ENCODE measurements around the gene SPATC1L. TPM values are rescaled to one million over a fixed set of nuclear protein-coding genes. Genes with fewer than 3 reads are reported as not detected.

SPATC1L gene
- polyA plus RNA-seq, 3 donors = 3.3 to 6.7 (median 5.8) TPM

- no peak overlapping the region for H3K4me2 ChIP-seq (replicated peaks; ENCODE audit: extremely low read depth, low read length, poor library complexity, severe bottlenecking)
- no peaks in the 10 kb centered on the region for H3K36me3 ChIP-seq (replicated peaks in 1 of 2; ENCODE audit: control insufficient read depth in 1 of 2, insufficient read depth in 2 of 2, low read length in 2 of 2)
- H3K27me3 Mint-ChIP-seq (ENCODE audit: low read depth in 3 of 3) = peaks cover 0 to 4% (median 0%) of the 10 kb centered on the region in 3 donors
- no peaks in the 10 kb centered on the region for H4K20me1 ChIP-seq (ENCODE audit: insufficient read depth, low read length)
- H3K36me3 Mint-ChIP-seq = no peaks in the 10 kb centered on the region
- no peaks in the 10 kb centered on the region for H3K27me3 ChIP-seq (ENCODE audit: control insufficient read depth in 2 of 2, insufficient read depth in 2 of 2, low read length in 2 of 2)
- TF ChIP-seq CTCF (IDR thresholded peaks at IDR 0.05) = no peak
- no peaks in the 10 kb centered on the region for H3K4me1 Mint-ChIP-seq
- no peak overlapping the region for H3K4me3 ChIP-seq (replicated peaks in 1 of 3; ENCODE audit: low read depth in 2 of 3, low read length in 3 of 3)
- no peak overlapping the region for H3K9ac ChIP-seq (ENCODE audit: insufficient read depth, low read length, poor library complexity, severe bottlenecking)
- H2AFZ ChIP-seq (ENCODE audit: insufficient read depth, low read depth, low read length, poor library complexity, severe bottlenecking) = no peak overlapping the region
- no peaks in the 10 kb centered on the region for H3K9me3 ChIP-seq (replicated peaks in 1 of 2; ENCODE audit: control insufficient read depth in 1 of 2, insufficient read depth in 1 of 2, low read length in 2 of 2)
- 91% methylated on average over 20 of the region's 39 CpGs for WGBS (ENCODE audit: insufficient coverage)
- no peak overlapping the region for H3K27ac ChIP-seq (ENCODE audit: low read depth in 1 of 2, low read length in 2 of 2)
- no peaks in the 10 kb centered on the region for H3K9me3 Mint-ChIP-seq
- H3K27ac Mint-ChIP-seq = peak overlapping the region in 1 of 7 donors; percentile 46
- H3K79me2 ChIP-seq (ENCODE audit: insufficient read depth, low read length) = no peaks in the 10 kb centered on the region
- intact Hi-C loops (cut with micrococcal nuclease) = no loop called here
- no peak overlapping the region for H3K4me3 Mint-ChIP-seq
- no peak for DNase-seq
- H3K4me1 ChIP-seq (ENCODE audit: control insufficient read depth in 1 of 2, insufficient read depth in 2 of 2, low read length in 2 of 2) = no peaks in the 10 kb centered on the region
Measured at GRCh38 chr21:46154155-46154954, 29.9 kb downstream of the SPATC1L start.

- no peaks in the 10 kb centered on the region for H3K4me1 Mint-ChIP-seq
- Histone ChIP-seq H3K79me2 (ENCODE audit: insufficient read depth, low read length) (no peaks in the 10 kb centered on the region), H3K36me3 (replicated peaks in 1 of 2; ENCODE audit: control insufficient read depth in 1 of 2, insufficient read depth in 2 of 2, low read length in 2 of 2) (no peaks in the 10 kb centered on the region), H4K20me1 (ENCODE audit: insufficient read depth, low read length) (no peaks in the 10 kb centered on the region), H3K4me2 (replicated peaks; ENCODE audit: extremely low read depth, low read length, poor library complexity, severe bottlenecking) (peak overlapping the region; percentile 2), H3K27ac (ENCODE audit: low read depth in 1 of 2, low read length in 2 of 2) (no peak overlapping the region), H3K9me3 (replicated peaks in 1 of 2; ENCODE audit: control insufficient read depth in 1 of 2, insufficient read depth in 1 of 2, low read length in 2 of 2) (no peaks in the 10 kb centered on the region), H3K4me1 (ENCODE audit: control insufficient read depth in 1 of 2, insufficient read depth in 2 of 2, low read length in 2 of 2) (no peaks in the 10 kb centered on the region), H3K9ac (ENCODE audit: insufficient read depth, low read length, poor library complexity, severe bottlenecking) (no peak overlapping the region), H2AFZ (ENCODE audit: insufficient read depth, low read depth, low read length, poor library complexity, severe bottlenecking) (no peak overlapping the region), H3K27me3 (ENCODE audit: control insufficient read depth in 2 of 2, insufficient read depth in 2 of 2, low read length in 2 of 2) (no peaks in the 10 kb centered on the region), H3K4me3 (replicated peaks in 1 of 3; ENCODE audit: low read depth in 2 of 3, low read length in 3 of 3) (no peak overlapping the region)
- H3K36me3 Mint-ChIP-seq = no peaks in the 10 kb centered on the region
- H3K4me3 Mint-ChIP-seq = no peak overlapping the region
- DNase-seq = no peak
- no peak overlapping the region for H3K27ac Mint-ChIP-seq
- intact Hi-C loops (cut with micrococcal nuclease) = no loop called here
- H3K9me3 Mint-ChIP-seq = no peaks in the 10 kb centered on the region
- 42% methylated on average over 26 of the region's 33 CpGs for WGBS (ENCODE audit: insufficient coverage)
- H3K27me3 Mint-ChIP-seq (ENCODE audit: low read depth in 3 of 3) = peaks cover 0 to 4% (median 2%) of the 10 kb centered on the region in 3 donors
- TF ChIP-seq CTCF (IDR thresholded peaks at IDR 0.05) = peak; percentile 77
Measured at GRCh38 chr21:46153247-46154154, 30.8 kb downstream of the SPATC1L start.

All from CD14-positive monocyte (primary cell).